NCI-H2081 treated with DMSO at 0.1 percent for 48 hours (cell line): ENCODE data around the gene SLF2.
"Not testable (repeated sequence)": the region's sequence is repeated elsewhere in the genome, so short reads cannot be mapped to it uniquely, and the experiment has no call there.

Experiments used
- DNase-seq: peaks from one replicate; lab custom pipeline; 2025; lab: John Stamatoyannopoulos, UW

The SLF2 gene

DNA sequence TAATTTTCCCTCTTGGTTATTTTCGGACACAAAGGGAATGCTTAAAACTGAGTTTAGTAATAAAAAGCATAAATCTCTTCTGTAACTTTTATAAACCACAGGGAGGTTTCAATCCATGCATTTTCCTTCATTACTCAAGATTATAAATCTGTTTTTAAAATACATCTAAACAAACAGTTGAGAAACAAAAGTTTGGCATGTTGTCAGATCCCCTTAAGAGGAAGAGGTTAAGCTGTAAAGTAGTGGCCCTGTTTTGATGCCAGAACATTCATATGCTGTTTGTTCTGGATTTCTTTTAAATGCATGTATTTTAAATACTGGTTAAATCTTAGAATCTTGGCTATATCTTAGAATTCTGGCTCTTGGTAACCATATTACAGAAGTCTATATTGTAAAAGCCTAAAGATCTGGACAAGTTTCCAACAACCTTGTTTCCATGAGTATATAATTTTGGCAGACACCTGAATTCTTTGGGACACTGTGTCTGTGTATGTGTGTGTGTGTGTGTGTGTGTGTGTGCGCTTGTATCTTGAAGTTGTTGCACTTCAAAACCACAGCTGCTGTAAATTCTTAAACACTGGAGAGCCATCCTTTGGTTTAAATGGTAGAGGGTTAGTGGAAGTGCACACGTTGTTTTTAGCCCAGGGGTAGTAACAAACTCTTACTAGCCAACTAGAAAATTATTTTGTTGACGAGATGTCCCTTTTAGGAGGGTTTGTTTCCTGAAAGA is 49.8 kb downstream of the SLF2 start:
- no peak for DNase-seq

DNA sequence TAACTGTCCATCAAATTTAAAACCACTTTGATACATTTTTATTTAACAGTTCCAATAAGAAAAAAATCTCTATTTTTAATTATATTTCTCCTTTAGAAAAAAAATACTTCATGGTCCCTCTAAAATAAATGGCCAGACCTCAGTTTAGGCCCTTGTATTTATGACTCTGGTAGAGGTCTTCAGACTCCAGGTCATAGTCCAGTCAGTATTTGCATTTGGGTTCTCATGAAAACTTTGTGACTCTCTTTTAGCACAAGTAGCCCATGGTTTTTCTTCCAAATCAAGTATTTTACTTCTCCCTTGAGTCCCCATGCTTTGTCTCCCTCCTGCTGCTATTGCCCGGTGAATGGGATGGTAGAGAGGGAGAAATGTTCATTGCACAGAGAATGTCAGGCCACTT is 51.1 kb downstream of the SLF2 start:
- DNase-seq, result no peak

DNA sequence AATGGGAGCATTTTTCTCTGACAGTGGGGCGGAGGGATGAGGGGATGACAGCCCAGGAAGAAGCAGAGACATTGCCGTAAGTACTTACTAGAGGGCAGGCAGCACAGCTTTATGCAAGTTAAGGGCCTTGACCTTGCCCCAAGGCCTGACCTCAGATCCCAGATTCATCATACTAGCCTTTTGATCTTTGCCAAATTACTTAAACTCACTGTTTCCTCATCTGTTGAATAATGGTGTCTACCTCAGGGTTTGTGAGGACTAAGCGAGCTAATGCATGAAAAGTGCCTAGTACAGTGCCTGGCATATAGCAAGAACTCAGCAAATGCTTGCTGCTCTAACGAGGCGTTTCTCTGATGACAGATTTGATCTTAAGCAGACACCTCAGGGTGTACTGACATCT is 53.1 kb downstream of the SLF2 start:
- no peak for DNase-seq

DNA sequence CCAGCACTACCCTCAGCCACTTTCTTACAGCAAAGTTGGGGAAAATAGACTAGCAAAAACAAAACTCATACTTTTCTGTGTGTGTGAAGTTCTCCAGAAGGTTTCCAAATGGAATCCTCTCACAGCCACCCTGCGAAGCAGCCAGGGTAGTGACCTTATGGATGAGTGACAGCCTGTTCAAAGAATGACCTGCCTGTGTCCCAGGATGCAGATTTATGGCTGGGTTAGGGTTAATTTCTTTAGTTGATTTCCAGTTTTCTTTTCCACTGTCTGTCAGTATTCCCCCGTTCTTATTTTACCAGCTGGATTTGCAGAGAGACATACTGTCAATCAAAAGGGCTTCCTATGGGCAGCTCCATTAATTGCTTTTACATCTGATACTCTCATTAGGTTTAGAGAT is 54.1 kb downstream of the SLF2 start:
- DNase-seq, result no peak

DNA sequence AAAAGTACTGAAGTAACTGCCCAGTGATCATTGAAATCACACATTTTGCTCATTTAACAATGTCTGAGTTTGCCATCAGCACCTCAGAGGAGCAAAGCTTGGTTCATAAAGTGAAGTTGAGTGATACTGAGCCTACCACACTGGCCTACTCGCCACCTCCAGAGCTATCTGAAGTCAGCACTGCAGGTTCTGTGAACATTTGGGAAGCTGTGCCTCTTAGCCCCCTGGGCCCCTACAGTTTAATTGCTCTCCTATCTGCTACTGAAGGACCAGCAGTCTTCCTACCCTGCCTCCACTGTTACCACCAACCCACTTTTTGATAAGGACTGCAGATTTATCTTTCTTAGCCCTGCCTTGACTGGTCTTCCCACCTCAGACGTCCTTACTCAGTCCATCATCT is 54.6 kb downstream of the SLF2 start:
- DNase-seq, result no peak

DNA sequence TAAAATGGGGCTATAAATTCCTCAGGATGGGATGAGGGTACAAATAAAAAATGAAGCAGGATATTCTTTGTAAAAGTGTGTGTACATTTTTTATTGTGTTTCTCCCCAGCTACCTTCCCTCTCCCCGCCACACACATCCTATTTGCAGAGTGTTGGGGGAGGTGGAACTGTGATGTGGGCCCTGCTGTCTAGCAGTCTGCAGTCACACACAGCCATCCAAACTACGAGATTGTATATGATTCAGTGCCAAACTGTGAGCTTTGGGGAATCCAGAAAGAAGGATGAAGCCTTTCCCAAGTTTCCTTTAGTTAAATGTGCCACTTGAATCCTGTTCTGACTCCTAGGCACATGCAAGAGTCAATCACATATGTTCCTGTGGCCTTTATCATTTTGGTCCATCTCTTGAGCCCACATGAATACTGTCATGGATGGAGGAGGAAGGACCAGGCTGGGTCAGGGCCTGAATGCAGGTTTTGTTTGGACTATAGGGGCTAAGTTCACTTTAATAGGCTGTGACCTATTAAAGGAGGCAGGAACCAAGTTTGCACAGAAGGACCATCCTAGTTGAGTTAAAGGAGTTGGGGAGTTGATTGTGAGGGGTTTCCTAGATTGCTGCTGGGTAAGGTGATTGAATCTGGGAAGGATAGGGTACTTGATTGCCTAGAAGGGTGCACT is 55.4 kb downstream of the SLF2 start:
- no peak for DNase-seq

DNA sequence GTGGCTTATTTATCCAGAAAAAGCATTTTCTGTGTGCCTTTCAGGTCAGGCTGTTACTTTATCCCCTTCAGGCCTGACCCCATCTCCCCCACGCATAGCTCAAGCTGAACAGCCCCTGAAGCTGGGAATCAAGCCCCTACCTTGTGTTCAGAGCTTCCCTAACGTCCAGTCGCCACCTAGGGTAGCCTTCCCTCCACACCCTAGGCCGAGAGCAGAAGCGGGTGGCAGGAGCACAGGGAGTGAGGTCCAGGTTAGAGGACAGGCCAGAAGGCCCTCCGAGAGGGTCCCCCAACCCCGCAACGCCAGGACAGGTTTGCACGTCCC is 56.1 kb downstream of the SLF2 start:
- DNase-seq, result no peak

DNA sequence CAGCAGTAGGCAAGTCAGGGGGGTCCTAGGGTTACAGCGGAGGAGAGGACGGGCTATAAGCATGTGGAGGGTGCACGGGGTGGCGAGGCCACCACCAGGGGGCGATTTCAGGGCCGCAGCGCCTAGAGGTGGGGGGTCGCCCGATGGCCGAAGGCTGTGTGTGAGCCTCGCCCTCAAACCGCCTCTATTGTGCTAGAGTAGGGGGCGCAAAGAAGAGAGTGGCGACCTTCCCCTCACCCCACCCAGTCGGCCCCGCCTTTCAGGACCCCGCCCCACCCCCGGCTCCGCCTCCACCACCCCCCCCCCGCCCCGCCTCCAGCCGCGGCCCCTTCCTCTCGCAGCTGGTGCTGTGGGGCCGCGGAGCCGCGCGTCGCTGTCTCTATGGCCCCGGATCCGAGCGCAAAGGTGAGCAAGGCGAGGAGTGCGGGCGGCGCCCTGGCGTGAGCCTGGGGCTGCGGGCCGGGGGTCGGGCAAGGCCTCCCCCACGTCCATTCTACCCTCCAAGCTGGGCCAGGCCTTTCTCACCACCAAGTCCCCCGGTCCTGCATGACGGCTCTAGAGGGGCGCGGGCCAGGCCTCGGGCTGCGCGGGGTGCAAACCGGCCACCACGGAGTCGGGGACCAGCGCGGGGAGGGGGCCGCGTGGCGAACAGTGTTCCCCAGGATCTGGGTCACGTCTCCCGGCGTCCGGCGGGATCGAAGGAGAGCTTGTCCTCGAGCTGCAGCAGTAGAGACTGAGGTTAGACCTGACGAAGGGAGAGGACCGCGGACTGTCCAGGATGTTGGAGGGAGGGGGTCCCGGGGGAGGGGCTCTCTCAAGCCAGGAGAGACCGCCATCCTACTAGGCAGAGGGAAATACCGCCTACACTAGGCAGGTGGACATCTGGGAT is 56.7 kb downstream of the SLF2 start, which contains the start of gene SEMA4G:
TSS of gene SEMA4G (plus strand) at position 318 of the 889 bp plus-strand sequence. CDS start 3,409 bp downstream, outside the sequence.
- DNase-seq, result no peak

DNA sequence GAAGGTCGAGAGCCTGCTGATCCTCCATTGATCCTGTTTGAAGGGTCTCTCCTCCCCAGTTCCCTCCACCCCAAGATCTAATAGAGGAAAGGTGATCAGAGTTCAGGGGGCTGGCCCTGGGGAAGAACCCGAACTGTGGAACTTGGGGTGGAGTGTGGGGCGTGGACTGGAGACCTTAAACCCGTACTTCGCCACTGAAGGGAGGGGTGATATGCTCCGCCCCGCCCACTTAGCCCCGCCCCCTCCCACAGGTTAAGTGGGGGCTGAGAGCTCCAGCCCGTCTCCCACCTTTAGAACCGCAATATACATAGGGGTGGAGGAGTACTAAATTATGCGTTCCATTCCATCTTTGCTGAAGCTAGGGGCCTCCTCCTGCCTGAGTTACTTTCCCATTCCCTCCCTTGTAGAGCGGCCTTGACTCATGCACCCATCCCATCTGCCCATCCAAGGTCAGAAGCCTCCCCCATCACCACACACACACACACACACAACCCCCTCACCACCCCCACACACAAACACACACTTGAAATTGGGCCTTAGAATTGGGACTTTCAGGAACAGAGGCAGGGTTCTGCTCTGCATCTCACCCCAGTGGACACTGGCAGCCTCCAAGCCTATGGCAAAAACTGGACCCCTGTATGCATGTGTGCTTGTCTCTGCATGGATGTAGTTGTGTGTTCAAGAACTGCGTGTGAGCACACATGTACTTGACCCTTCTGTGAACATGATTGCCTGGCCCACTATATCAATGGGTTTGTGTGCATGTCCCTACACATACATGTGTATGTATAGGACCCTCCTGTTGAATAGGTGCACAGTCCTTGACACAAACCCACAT is 57.5 kb downstream of the SLF2 start:
- DNase-seq, result no peak

DNA sequence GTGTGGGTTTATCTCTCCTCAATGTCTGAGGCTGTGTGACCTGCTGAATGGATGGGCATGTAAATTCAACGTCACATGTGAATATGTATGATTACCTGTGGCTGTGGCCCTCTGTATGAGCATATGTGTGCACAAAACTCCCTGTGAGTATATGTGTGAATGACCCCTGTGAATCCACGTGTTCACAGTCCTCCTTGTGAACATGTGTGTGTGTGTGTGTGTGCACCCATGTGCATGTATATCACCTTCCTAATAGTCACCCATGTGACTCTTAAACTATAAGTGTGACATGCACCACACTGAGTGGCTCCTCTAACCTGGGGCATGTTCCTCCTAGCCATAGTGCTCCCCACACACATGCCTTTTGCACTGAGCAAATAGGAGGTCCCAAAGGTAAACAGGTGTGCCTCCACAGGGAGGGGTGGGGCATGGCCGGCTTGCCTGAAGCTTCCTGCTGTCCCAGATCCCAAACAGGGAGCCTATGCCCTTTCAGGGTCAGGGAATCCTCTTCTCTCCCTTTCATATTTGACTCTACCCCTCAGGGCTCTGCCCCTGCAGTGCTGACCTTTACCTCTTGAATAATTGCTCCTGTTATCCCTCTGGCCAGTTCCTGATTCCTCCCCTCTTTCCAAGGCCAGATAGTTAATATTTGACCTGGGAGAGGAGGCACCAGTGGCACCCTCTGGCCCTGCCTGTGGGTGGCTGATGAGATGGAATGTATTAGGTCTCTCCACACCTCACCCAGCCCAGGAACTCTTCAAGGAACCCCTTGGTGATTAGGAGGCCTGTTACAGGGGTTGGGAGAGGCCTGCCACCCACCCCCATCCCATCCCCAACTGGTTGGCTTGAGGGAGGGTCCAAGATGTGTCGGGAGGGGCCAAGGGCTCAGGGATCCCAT is 58.4 kb downstream of the SLF2 start:
- DNase-seq, result no peak

DNA sequence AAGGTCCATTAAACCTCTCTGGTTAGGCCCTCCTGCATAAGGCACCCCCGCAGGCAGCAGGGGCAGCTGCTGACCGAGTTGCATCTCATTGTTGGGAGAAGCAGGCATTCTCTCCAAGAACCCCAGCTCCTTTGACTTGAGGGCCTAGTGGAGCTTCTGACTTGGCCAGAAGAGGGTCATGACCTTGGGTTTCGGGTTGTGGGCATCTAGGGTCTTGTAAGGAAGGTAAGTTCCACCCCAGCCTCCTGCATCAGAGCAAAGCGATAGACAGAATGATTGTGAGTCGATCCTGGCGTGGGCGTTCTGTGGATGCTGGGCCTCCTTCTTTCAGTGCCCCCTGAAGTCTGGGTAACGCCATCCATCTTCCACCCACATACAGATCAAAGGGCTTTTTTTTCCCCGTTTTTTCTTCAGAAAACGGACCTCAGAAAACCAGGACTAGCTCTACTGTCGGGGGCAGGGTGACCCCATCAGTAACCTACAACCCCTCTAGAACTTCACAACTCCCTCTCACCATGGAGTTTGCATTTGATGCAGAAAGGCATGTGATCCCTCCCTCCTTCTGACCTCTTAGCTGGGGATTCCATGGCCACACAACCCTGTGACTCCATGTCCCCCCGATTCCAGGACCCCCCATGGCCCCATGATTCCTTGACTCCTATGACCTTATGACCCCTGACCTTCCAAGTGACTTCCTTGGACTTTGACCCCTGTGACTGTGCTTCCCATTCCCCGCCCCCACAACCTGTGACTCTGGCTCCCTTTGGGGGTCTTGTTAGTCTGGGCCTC is 59.5 kb downstream of the SLF2 start:
- no peak for DNase-seq

DNA sequence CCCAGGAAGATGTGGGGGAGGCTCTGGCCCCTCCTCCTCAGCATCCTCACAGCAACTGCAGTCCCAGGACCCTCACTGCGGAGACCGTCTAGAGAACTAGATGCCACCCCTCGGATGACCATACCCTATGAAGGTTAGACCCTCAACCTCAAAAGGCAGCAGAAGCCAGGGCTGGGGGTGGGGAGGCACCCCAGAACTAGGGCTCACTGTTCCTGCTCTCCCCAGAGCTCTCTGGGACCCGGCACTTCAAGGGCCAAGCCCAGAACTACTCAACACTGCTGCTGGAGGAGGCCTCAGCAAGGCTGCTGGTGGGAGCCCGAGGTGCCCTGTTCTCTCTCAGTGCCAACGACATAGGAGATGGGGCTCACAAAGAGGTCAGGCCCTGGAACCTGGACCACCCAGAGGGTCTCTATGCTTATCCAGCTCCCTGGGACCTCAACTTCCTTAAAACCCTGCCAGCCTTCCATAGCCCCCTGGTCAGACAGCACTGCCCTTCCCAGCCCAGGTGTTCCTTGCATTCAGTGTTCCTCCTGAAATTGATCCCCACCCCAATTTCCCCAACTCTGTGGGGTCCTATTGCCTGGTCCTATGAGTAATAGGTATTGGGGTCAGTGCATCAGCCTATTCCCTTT is 60.3 kb downstream of the SLF2 start:
- DNase-seq, result no peak

DNA sequence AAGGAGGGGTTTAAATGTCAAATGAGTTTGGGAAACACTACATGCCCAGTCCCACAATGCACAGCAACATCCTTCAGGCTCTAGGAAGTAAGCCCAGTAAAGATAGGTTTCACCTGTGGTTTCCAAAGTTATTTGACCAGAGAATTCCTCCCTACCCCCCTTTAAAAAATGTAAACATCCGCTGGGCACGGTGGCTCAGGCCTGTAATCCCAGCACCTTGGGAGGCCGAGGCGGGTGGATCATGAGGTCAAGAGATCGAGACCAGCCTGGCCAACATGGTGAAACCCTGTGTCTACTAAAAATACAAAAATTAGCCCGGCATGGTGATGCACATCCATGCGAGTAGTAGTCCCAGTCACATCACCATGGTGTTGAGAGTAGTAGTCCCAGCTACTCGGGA is 62.6 kb downstream of the SLF2 start:
- not testable (repeated sequence) for DNase-seq

DNA sequence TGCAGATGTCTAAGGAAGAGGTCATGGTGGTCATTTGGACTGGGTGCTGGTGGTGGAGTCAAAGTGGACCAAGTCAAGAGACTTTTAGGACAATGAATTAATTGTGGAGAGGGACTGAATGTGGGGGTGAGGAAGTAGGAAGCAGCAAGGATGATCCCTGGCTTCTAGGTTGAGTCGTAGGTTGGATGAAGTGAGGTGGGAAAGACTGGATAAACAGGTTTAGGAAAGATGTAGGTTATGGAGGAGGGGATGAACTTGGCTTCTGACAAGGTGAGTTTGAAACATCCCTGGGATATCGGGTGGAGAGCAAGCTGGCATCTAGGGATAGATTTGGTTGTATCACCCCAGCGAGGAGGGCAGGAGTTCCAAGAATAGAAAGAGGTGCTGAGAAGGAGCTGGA is 64.1 kb downstream of the SLF2 start:
- DNase-seq, result no peak

DNA sequence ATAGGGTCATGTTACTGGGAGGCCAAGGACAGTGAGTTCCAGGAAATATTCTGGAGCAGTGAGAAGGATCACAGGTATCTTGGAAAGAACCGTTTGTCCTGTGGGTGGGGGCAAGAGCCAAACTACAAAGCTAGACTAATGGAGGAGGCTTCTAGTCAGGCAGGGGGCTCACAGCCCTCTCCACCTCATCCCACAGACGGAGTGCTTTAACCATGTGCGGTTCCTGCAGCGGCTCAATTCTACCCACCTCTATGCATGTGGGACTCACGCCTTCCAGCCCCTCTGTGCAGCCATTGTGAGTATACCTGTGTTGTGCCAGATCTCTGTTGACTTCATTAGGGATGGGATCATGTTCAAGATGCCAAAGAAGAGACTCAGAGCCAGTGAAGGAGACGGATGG is 64.7 kb downstream of the SLF2 start:
- no peak for DNase-seq

DNA sequence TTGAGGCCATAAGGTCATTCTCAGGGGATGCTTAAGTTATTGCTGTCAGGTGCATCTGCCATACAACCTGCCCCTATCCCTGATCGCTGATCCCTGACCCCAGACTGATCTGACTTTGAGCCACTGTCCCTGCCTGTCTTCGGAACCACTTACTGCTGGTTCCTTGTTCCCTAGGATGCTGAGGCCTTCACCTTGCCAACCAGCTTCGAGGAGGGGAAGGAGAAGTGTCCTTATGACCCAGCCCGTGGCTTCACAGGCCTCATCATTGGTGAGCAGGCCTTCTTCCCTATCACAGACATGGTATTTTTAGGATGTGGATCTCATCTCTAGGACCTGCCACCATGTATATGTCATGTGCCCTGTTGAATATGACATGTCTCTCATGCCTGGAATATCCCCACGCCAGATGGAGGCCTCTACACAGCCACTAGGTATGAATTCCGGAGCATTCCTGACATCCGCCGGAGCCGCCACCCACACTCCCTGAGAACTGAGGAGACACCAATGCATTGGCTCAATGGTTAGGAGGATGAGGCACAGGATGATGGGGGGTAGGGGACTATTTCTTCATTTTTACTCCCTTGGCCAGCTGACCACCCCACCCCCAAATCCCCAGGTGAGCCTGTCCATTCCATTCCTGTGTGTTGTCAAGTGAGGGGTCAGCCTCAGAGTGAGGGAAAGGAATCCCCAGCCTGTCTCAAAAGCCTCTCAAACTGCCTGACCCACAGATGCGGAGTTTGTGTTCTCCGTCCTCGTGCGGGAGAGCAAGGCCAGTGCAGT is 65.5 kb downstream of the SLF2 start:
- no peak for DNase-seq

DNA sequence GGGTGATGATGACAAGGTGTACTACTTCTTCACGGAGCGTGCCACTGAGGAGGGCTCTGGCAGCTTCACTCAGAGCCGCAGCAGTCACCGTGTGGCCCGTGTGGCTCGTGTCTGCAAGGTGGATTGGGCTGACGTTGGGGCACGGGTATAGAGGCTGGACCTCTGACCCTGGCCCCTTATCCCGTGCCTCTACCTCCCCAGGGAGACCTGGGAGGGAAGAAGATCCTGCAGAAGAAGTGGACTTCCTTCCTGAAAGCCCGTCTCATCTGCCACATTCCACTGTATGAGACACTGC is 66.1 kb downstream of the SLF2 start:
- DNase-seq, result no peak

DNA sequence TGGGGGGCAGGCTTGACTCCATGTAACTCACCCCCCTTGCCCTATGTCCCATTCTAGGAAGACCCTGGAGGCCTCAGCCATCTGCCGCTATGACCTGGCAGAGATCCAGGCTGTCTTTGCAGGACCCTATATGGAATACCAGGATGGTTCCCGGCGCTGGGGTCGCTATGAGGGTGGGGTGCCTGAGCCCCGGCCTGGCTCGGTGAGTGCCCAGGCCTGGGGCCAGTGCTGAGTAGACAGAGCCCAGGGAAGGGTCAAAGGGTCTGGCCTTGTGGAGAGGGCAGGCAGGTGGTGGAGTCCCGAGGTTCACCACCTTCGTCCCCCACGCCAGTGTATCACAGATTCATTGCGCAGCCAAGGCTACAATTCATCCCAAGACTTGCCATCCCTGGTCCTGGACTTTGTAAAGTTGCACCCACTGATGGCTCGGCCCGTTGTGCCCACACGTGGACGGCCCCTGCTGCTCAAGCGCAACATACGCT is 67.1 kb downstream of the SLF2 start:
- no peak for DNase-seq

DNA sequence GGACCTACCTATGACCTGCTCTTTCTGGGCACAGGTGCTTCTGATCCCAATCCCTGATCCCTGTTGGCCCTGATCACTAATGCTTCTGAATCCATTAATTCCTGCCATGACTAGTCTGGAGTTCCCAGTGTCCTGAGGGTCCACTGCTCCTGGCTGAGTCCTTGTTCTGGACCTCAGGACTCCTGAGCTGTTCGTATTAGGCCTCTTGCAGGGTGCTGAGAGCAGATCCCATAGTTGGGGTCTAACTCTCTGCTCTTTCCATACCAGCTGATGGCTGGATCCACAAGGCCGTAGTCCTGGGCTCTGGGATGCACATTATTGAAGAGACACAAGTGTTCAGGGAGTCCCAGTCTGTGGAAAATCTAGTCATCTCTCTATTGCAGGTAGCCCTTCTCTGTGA is 67.5 kb downstream of the SLF2 start:
- DNase-seq, result no peak
